Smooth muscle cell (in vitro differentiated cells): ENCODE results near the gene HDAC11. TPM values are rescaled to one million over a fixed set of nuclear protein-coding genes. Genes with fewer than 3 reads are reported as not detected.

Experiments used
- DNase-seq: peaks from one replicate; lab custom pipeline; 2025; ENCODE audit not compliant: unreplicated experiment; lab: John Stamatoyannopoulos, UW
- H2AFZ ChIP-seq: fragments of 200-600 bp; sonication (generic); 2 replicates; pipeline ENCODE4 v1.6.0; 2016; ENCODE audit warnings: antibody characterized with exemption, low read depth, mild to moderate bottlenecking
- H3F3A ChIP-seq: fragments of 200-600 bp; sonication (generic); 2 replicates; pipeline ENCODE4 v1.6.0; 2017; ENCODE audit warnings: antibody characterized with exemption, low read depth
- H3K27ac ChIP-seq: fragments of 200-600 bp; sonication (generic); 2 replicates; pipeline ENCODE4 v1.5.1; 2016; ENCODE audit warnings: low read depth, mild to moderate bottlenecking
- H3K27me3 ChIP-seq: fragments of 200-600 bp; sonication (generic); 2 replicates; pipeline ENCODE4 v1.6.1; 2016; ENCODE audit warnings: low read depth, mild to moderate bottlenecking
- H3K36me3 ChIP-seq: fragments of 200-600 bp; sonication (generic); 2 replicates; pipeline ENCODE4 v1.5.1; 2016; ENCODE audit warnings: low read depth
- H3K4me1 ChIP-seq: fragments of 200-600 bp; sonication (generic); 2 replicates; pipeline ENCODE4 v1.5.1; 2016; ENCODE audit warnings: low read depth
- H3K4me2 ChIP-seq: fragments of 200-600 bp; sonication (generic); 2 replicates; pipeline ENCODE4 v1.6.0; 2016; ENCODE audit warnings: mild to moderate bottlenecking
- H3K4me3 ChIP-seq: fragments of 200-600 bp; sonication (generic); 2 replicates; pipeline ENCODE4 v1.5.1; 2016; ENCODE audit warnings: mild to moderate bottlenecking
- H3K79me2 ChIP-seq: fragments of 200-600 bp; sonication (generic); 2 replicates; pipeline ENCODE4 v1.6.0; 2016; ENCODE audit warnings: low read depth, mild to moderate bottlenecking
- H3K9ac ChIP-seq: fragments of 200-600 bp; sonication (generic); 2 replicates; pipeline ENCODE4 v1.6.0; 2016; ENCODE audit warnings: low read depth
- H3K9me3 ChIP-seq: fragments of 200-600 bp; sonication (generic); replicated peaks from 2 replicates; pipeline ENCODE4 v1.5.1; 2016; ENCODE audit warnings: low read depth
- H4K20me1 ChIP-seq: fragments of 200-600 bp; sonication (generic); 2 replicates; pipeline ENCODE4 v1.6.0; 2016; ENCODE audit warnings: low read depth
- WGBS: methylation state at CpG from one replicate; pipeline ENCODE4 v1.1.7; 2016; ENCODE audit warnings: low lambda C conversion rate; 5-methylcytosine and 5-hydroxymethylcytosine counted together
- polyA plus RNA-seq: library from polyadenylated mRNA; unstranded; fragments of >200 nt; fragmentation: Nextera tagmentation; extraction: Ambion mirVana; gene quantifications from 2 replicates; pipeline ENCODE4 v1.2.1, GENCODE V29; 2016
- total RNA-seq: library from RNA; depleted of rRNA; stranded (reverse); fragments of >200 nt; gene quantifications from 2 replicates; pipeline ENCODE4 v1.2.3, GENCODE V29; 2014
- TF ChIP-seq, protein P1 (sequence below): fragments of 200-600 bp; sonication (generic); IDR thresholded peaks from 2 replicates; pipeline ENCODE4 v1.5.1; 2017; ENCODE audit warnings: borderline replicate concordance, mild to moderate bottlenecking, antibody characterized with exemption; ENCODE audit not compliant: insufficient read depth, poor library complexity, severe bottlenecking

Gene HDAC11
- total and polyA plus RNA-seq, 2 experiments from 2014 or later: 9.6 to 14.8 TPM

DNA sequence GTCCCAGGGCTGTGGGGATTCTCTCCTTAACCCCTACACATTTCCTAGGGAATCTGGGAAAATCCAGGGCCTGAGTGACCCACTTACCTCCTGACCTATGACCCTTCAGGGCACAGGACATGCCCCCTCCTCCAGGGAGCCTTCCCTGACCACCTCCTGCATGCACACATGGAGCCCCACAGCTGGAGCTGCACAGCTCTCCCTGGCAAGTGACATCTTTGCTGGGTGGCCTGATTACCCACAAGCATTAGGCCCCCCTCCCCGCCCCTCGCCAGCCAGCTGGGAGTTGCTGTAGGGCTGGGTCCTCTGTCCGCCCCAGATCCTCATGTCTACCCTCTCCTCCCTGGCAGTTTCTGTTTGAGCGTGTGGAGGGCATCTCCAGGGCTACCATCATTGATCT lies 21.4 kb downstream of the HDAC11 start:
- DNase-seq: no peak
- TF ChIP-seq, protein P1, sequence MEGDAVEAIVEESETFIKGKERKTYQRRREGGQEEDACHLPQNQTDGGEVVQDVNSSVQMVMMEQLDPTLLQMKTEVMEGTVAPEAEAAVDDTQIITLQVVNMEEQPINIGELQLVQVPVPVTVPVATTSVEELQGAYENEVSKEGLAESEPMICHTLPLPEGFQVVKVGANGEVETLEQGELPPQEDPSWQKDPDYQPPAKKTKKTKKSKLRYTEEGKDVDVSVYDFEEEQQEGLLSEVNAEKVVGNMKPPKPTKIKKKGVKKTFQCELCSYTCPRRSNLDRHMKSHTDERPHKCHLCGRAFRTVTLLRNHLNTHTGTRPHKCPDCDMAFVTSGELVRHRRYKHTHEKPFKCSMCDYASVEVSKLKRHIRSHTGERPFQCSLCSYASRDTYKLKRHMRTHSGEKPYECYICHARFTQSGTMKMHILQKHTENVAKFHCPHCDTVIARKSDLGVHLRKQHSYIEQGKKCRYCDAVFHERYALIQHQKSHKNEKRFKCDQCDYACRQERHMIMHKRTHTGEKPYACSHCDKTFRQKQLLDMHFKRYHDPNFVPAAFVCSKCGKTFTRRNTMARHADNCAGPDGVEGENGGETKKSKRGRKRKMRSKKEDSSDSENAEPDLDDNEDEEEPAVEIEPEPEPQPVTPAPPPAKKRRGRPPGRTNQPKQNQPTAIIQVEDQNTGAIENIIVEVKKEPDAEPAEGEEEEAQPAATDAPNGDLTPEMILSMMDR: no peak
- no peak overlapping the region for H2AFZ ChIP-seq
- no peaks in the 10 kb centered on the region for H3K27me3 ChIP-seq
- no peak overlapping the region for H3K27ac ChIP-seq
- H3K36me3 ChIP-seq: no peaks in the 10 kb centered on the region
- H3K9ac ChIP-seq: no peak overlapping the region
- 100% methylated on average over 4 of the region's 4 CpGs for WGBS
- H3K4me2 ChIP-seq: no peak overlapping the region
- H3K4me1 ChIP-seq: no peaks in the 10 kb centered on the region
- H3K4me3 ChIP-seq: no peak overlapping the region
- no peaks in the 10 kb centered on the region for H3F3A ChIP-seq
- no peaks in the 10 kb centered on the region for H3K9me3 ChIP-seq
- no peaks in the 10 kb centered on the region for H4K20me1 ChIP-seq
- no peaks in the 10 kb centered on the region for H3K79me2 ChIP-seq

DNA sequence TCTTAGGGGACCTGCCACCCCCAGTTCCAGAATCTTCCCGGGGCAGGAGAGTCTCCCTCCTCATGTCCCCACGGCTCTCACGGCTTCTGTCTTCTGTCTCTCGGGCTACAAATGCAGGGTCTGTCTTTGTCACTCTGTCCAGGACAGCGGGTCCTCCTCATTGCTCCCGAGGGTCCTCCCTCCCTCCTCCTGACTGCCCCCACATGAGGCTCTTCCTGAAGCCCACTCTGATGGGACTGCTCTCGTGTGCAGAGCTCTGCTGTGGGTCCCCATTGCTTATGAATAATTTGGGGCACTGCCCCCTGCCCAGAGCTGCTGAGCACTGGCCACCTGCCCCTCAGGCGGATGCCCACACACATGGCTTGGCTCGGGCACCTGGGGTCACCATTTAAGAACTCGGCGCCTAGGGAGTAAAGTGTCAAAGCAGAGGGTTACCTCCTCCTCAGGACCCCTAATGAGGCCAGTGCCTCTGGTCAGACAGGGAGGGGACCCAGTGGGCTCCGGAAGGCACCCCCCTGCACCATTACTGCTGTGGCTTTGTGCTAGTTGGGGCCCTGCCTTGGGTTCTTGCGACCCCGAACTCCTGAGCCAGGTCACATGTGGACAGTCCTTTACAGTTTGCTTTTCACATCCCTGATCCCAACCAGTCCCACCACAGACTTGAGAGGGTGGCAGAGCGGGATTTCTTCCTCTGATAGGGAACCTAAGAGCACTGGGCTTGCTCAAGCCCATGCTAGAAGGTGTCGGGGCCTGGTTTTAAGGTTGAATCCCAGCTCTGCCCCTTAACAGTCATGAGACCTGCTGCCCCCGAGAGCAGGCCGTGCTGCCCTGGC lies 22.1 kb downstream of the HDAC11 start:
- Histone ChIP-seq H3K4me2 (no peak overlapping the region), H3K4me3 (no peak overlapping the region), H3K27ac (no peak overlapping the region), H3K9me3 (no peaks in the 10 kb centered on the region), H3K36me3 (no peaks in the 10 kb centered on the region), H4K20me1 (no peaks in the 10 kb centered on the region), H3K9ac (no peak overlapping the region), H2AFZ (no peak overlapping the region), H3K4me1 (no peaks in the 10 kb centered on the region), H3K79me2 (no peaks in the 10 kb centered on the region), H3K27me3 (no peaks in the 10 kb centered on the region), H3F3A (peaks cover 4% of the 10 kb centered on the region)
- DNase-seq: no peak
- TF ChIP-seq, protein P1: no peak
- WGBS: 97% methylated on average over 18 of the region's 18 CpGs

DNA sequence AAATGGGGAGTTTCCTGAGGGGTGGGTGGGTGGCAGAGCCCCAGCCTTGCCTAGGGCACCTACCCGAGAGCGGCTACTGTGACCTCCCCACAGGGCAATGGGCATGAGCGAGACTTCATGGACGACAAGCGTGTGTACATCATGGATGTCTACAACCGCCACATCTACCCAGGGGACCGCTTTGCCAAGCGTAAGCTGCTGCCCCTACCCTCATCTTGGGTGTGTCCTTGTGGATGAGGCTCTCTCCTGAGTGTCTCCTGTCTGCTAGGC lies 22.6 kb downstream of the HDAC11 start:
- H3K27ac ChIP-seq: no peak overlapping the region
- WGBS: 98% methylated on average over 8 of the region's 8 CpGs
- H2AFZ ChIP-seq: no peak overlapping the region
- H3K9ac ChIP-seq: no peak overlapping the region
- no peak overlapping the region for H3K4me3 ChIP-seq
- no peaks in the 10 kb centered on the region for H3K36me3 ChIP-seq
- no peaks in the 10 kb centered on the region for H3K9me3 ChIP-seq
- TF ChIP-seq, protein P1: no peak
- H3F3A ChIP-seq: peaks cover 5% of the 10 kb centered on the region
- no peaks in the 10 kb centered on the region for H4K20me1 ChIP-seq
- peaks cover 2% of the 10 kb centered on the region for H3K4me1 ChIP-seq
- no peak overlapping the region for H3K4me2 ChIP-seq
- H3K27me3 ChIP-seq: no peaks in the 10 kb centered on the region
- no peak for DNase-seq
- no peaks in the 10 kb centered on the region for H3K79me2 ChIP-seq
